ENCODE data around the gene LSM14A.

- TF ChIP-seq CTCF (IDR thresholded peaks at IDR 0.05; ENCODE audit: control extremely low read depth in 1 of 3, insufficient read depth in 1 of 3, low read depth in 1 of 3, low read length in 3 of 3) (no peak), POLR2AphosphoS5 (IDR thresholded peaks at IDR 0.05; ENCODE audit: low read depth, low read length) (no peak), RFX5 (IDR thresholded peaks at IDR 0.05; ENCODE audit: borderline replicate concordance, low read depth, low read length) (no peak), CEBPB (IDR thresholded peaks at IDR 0.05; ENCODE audit: low read depth, low read length) (no peak), EP300 (IDR thresholded peaks at IDR 0.05; ENCODE audit: borderline replicate concordance in 1 of 2, low read depth in 2 of 2, low read length in 2 of 2) (no peak), POLR2A (IDR thresholded peaks at IDR 0.05; ENCODE audit: control extremely low read depth in 1 of 2, low read depth in 2 of 2, low read length in 2 of 2) (no peak), POU5F1 (IDR thresholded peaks at IDR 0.05; ENCODE audit: low read depth, low read length) (no peak), MAX (IDR thresholded peaks at IDR 0.05) (no peak), TEAD4 (IDR thresholded peaks at IDR 0.05; ENCODE audit: low read depth, low read length) (no peak), NRF1 (IDR thresholded peaks at IDR 0.05; ENCODE audit: low read depth, low read length) (no peak), EZH2 (IDR thresholded peaks at IDR 0.05; ENCODE audit: low read depth, low read length, severe bottlenecking) (no peak), TAF1 (IDR thresholded peaks at IDR 0.05; ENCODE audit: low read depth, low read length) (no peak), SP2 (IDR thresholded peaks at IDR 0.05; ENCODE audit: low read length) (no peak), RAD21 (IDR thresholded peaks at IDR 0.05 in 1 of 2, conservative IDR thresholded peaks at IDR 0.05 in 1 of 2; ENCODE audit: low read depth in 2 of 2, low read length in 2 of 2) (no peak)
Measured at GRCh38 chr19:34180273-34180672, 8.0 kb downstream of the LSM14A start.
